ENCODE results near the gene DLG2.

The DLG2 gene

GRCh38 chr11:84930863-84931262 lies 696.3 kb downstream of the DLG2 start:
- no peaks in the 10 kb centered on the region for H3K27me3 ChIP-seq (ENCODE audit: insufficient read depth, poor library complexity, severe bottlenecking)
- H3K27ac ChIP-seq (replicated peaks) = no peak overlapping the region
- TF ChIP-seq REST (IDR thresholded peaks at IDR 0.05; ENCODE audit: insufficient replicate concordance, low read depth) = no peak
- TF ChIP-seq GABPA (IDR thresholded peaks at IDR 0.05; ENCODE audit: low read depth) = no peak
- TF ChIP-seq POLR2AphosphoS5 (IDR thresholded peaks at IDR 0.05; ENCODE audit: low read depth) = no peak
- TF ChIP-seq SPI1 (IDR thresholded peaks at IDR 0.05; ENCODE audit: borderline replicate concordance, low read depth) = no peak
- no peak for TF ChIP-seq CTCF (IDR thresholded peaks at IDR 0.05; ENCODE audit: insufficient read depth, low read length)
- no peak for DNase-seq (ENCODE audit: low read depth in 1 of 2, low spot score in 1 of 2)
- no peak overlapping the region for H3K4me3 ChIP-seq (replicated peaks; ENCODE audit: insufficient read depth, low read length)

- H3K27me3 ChIP-seq (ENCODE audit: insufficient read depth, poor library complexity, severe bottlenecking) = no peaks in the 10 kb centered on the region
- H3K27ac ChIP-seq (replicated peaks) = no peak overlapping the region
- DNase-seq (ENCODE audit: low read depth in 1 of 2, low spot score in 1 of 2) = no peak
- TF ChIP-seq REST (IDR thresholded peaks at IDR 0.05; ENCODE audit: insufficient replicate concordance, low read depth) (no peak), POLR2AphosphoS5 (IDR thresholded peaks at IDR 0.05; ENCODE audit: low read depth) (no peak), SPI1 (IDR thresholded peaks at IDR 0.05; ENCODE audit: borderline replicate concordance, low read depth) (no peak), GABPA (IDR thresholded peaks at IDR 0.05; ENCODE audit: low read depth) (no peak), CTCF (IDR thresholded peaks at IDR 0.05; ENCODE audit: insufficient read depth, low read length) (no peak)
- no peak overlapping the region for H3K4me3 ChIP-seq (replicated peaks; ENCODE audit: insufficient read depth, low read length)
These were observed 697.4 kb downstream of the DLG2 start for GRCh38 chr11:84929738-84930137.

DNA sequence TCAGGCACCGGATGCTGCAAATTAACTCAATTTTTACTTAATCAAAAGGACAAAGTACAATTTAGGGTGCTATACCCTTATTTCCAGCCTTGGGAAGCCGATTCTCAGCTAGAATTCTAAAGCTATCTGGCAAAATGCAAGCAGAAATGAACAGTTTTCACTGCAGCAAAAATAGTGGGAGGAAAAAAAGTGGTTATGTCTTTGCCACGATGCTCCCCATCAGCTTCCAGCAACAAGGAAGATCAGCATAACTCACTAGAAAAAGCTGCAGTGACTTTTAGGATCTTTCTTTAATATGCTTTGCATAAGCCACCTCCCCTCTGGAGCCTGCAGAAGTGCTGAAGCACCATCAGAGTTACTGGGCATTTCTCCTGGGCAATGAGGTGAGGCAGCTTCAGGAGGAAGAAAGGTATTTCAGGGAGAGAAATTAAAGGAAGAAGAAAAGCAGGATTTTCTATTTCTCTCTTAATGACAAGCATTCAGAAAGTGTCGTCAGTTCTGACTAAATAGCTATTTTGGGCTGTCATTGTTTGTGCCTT lies 702.9 kb downstream of the DLG2 start:
- Histone ChIP-seq H3K4me3 (replicated peaks; ENCODE audit: insufficient read depth, low read length) (no peak overlapping the region), H3K27ac (replicated peaks) (no peak overlapping the region), H3K27me3 (ENCODE audit: insufficient read depth, poor library complexity, severe bottlenecking) (no peaks in the 10 kb centered on the region)
- TF ChIP-seq SPI1 (IDR thresholded peaks at IDR 0.05; ENCODE audit: borderline replicate concordance, low read depth) (no peak), REST (IDR thresholded peaks at IDR 0.05; ENCODE audit: insufficient replicate concordance, low read depth) (no peak), GABPA (IDR thresholded peaks at IDR 0.05; ENCODE audit: low read depth) (no peak), CTCF (IDR thresholded peaks at IDR 0.05; ENCODE audit: insufficient read depth, low read length) (no peak), POLR2AphosphoS5 (IDR thresholded peaks at IDR 0.05; ENCODE audit: low read depth) (no peak)
- no peak for DNase-seq (ENCODE audit: low read depth in 1 of 2, low spot score in 1 of 2)
